Kidney glomerular epithelial cell (primary cell): ENCODE data around the gene CEP85.
A peak's percentile ranks its signal among the peaks of the same experiment; 100 is the strongest.
"Not testable (repeated sequence)": the region's sequence is repeated elsewhere in the genome, so short reads cannot be mapped to it uniquely, and the experiment has no call there.

ENCODE experiments used
- DNase-seq: peaks from one replicate; lab custom pipeline; 2025; lab: John Stamatoyannopoulos, UW

Gene CEP85

GRCh38 chr1:26290122-26290881 lies 56.3 kb downstream of the CEP85 start:
- no peak for DNase-seq

GRCh38 chr1:26290882-26291261 lies 56.9 kb downstream of the CEP85 start:
- DNase-seq: no peak

GRCh38 chr1:26291433-26291832 lies 57.4 kb downstream of the CEP85 start:
- DNase-seq: no peak

- DNase-seq: no peak
Measured at GRCh38 chr1:26291939-26292338, 57.9 kb downstream of the CEP85 start.

- not testable (repeated sequence) for DNase-seq
Measured at GRCh38 chr1:26292735-26293134, 58.7 kb downstream of the CEP85 start.

- DNase-seq: no peak
Measured at GRCh38 chr1:26293911-26294463, 60.0 kb downstream of the CEP85 start.

GRCh38 chr1:26295194-26296138 lies 61.5 kb downstream of the CEP85 start:
- no peak for DNase-seq

GRCh38 chr1:26296340-26297056 lies 62.5 kb downstream of the CEP85 start:
- no peak for DNase-seq

GRCh38 chr1:26297057-26297790 lies 63.2 kb downstream of the CEP85 start:
- DNase-seq: no peak

GRCh38 chr1:26297791-26298124 lies 63.8 kb downstream of the CEP85 start:
- no peak for DNase-seq

- DNase-seq: no peak
Measured at GRCh38 chr1:26300578-26301275, 66.7 kb downstream of the CEP85 start.

- peak; percentile 19 for DNase-seq
Measured at GRCh38 chr1:26302733-26303405, 68.9 kb downstream of the CEP85 start.

GRCh38 chr1:26305667-26306289 lies 71.8 kb downstream of the CEP85 start:
- DNase-seq: no peak

GRCh38 chr1:26306290-26307229 lies 72.6 kb downstream of the CEP85 start, which contains the start of gene UBXN11:
TSS of gene UBXN11 (minus strand) at chr1:26306636. CDS start at chr1:26302883, 3,753 bp downstream.
- peak; percentile 96 for DNase-seq

- no peak for DNase-seq
Measured at GRCh38 chr1:26307363-26307781, 73.4 kb downstream of the CEP85 start.

GRCh38 chr1:26307966-26308899 lies 74.2 kb downstream of the CEP85 start:
- not testable (repeated sequence) for DNase-seq

- no peak for DNase-seq
Measured at GRCh38 chr1:26314501-26314900, 80.5 kb downstream of the CEP85 start.
